ENCODE measurements around the gene PLCB4. TPM values are rescaled to one million over a fixed set of nuclear protein-coding genes. Genes with fewer than 3 reads are reported as not detected.

PLCB4 gene
- total RNA-seq, 2 experiments from 2014 or later: not detected

DNA sequence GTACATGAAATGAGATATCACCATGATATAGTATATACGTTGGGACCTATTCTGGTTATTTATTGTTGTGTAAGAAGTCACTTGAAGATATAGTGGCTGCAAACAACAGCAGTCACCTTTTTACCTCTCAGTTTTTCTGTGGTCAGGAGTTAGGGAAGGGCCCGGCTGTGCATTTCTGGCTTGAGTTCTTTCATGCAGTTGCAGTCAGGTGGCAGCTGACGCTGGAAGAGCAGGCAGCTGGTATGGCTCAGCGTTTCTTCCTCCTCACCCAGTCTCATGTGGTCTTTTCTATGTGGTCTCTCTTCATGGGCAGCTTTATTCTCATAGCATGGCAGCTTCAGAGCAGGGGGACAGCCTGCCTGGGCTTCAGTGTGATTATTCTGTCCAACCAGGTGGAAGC, 154.4 kb downstream of the PLCB4 start:
- CTCF ChIA-PET: no interaction called here
- DNase-seq: no peak

DNA sequence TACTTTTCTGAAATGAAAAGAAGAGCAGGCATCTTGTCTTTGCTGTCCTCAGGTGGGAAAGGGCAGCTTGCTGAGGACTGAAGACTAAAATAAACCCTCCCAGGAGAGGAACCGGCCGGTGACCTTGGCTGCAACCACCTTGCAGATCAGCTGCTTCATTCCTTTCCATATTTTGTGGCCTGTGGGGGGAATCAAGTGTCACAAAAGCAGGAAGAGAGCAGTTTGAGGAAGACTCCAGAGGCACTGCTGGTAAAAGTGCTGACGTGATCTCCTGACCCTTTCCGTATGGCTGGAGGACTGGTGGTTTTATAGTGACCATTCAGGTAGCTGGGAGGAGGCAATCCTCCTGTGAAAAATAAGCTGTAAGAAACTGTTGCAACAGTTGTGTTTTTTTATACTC, 157.0 kb downstream of the PLCB4 start:
- ChIA-PET POLR2A (no interaction called here), CTCF (no interaction called here)

More for the DNA sequence above, 154.4 kb downstream of the PLCB4 start:
- Mint-ChIP-seq H3K27me3 (ENCODE audit: low read depth) (no peaks in the 10 kb centered on the region), H3K4me1 (ENCODE audit: low read depth) (no peaks in the 10 kb centered on the region), H3K36me3 (ENCODE audit: low read depth) (no peaks in the 10 kb centered on the region), H3K4me3 (no peak overlapping the region), H3K27ac (no peak overlapping the region), H3K9me3 (ENCODE audit: insufficient read depth) (no peaks in the 10 kb centered on the region)
- POLR2A ChIA-PET: no interaction called here
- ATAC-seq: no peak

DNA sequence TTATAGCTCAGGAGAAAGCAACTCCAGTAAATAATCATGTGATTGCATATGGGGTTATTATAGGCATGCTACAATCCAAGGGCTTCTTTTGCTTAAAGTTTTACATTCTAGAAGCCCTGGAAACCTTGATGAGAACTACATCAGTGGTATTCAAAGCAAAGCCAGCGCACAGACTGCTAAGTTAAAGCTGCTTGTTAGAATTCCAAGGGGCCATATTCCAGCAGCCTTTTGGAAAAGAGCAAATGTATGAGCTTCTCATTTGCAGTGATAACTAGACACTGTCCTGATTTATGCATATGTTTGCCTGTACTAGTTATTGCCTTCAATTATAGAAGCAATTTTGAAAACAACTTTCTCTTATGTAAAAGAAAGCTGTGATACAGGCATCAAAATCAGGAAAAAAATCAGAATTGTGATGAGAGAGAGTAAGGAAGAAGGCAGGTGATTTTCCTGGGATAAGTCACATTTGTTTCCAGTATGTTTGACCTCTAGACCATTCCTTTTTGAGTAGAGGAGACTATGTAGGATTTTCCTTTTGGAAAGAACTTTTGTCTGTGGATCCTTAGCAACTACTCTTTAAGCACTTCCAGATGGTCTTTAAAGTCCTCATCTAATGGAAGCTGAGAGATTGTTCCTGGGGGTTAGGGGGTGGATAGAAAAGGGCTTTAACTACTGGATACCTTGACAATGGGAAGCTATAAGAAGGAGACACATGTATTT, 159.2 kb downstream of the PLCB4 start:
- Mint-ChIP-seq H3K27ac (no peak overlapping the region), H3K4me3 (no peak overlapping the region), H3K9me3 (ENCODE audit: insufficient read depth) (no peaks in the 10 kb centered on the region), H3K4me1 (ENCODE audit: low read depth) (no peaks in the 10 kb centered on the region), H3K27me3 (ENCODE audit: low read depth) (no peaks in the 10 kb centered on the region), H3K36me3 (ENCODE audit: low read depth) (no peaks in the 10 kb centered on the region)
- DNase-seq: no peak
- ChIA-PET POLR2A (no interaction called here), CTCF (no interaction called here)
- no peak for ATAC-seq

More for the DNA sequence above, 157.0 kb downstream of the PLCB4 start:
- Mint-ChIP-seq H3K27me3 (ENCODE audit: low read depth) (no peaks in the 10 kb centered on the region), H3K9me3 (ENCODE audit: insufficient read depth) (no peaks in the 10 kb centered on the region), H3K27ac (no peak overlapping the region), H3K4me3 (no peak overlapping the region), H3K4me1 (ENCODE audit: low read depth) (no peaks in the 10 kb centered on the region), H3K36me3 (ENCODE audit: low read depth) (no peaks in the 10 kb centered on the region)
- ATAC-seq: no peak
- DNase-seq: no peak

DNA sequence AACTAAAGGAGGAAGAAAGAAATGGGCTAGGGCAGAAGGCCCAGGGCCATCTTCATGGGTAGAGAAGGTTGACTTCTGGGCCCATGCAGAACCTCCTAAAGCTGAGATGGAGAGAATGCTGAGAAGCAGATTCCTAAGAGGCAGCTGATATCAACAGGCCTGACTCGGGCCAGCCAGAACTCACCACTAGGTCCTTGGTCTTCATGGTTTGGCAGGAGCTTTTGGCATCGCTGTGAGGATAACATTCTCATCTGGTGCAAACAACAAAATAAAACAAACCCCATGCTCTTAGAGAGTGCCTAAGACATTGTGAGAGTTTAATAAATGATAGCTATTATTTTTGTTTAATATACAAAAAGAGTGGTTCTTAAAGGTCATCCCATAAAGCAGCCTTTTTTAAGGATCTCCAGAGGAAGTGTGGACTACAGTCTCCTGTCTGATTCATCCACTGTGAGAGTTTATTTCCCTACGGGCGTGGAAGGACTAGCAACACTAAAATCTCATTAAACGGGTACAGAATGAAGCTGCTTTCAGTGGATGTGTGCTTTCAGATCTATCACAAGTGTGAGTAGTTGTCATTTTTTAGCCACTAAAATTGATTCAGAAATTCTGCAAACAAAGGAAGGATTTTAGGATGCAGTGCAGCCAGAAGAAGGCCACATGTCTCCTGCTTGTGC, 160.0 kb downstream of the PLCB4 start:
- ChIA-PET POLR2A (interaction anchor here (0.6 kb wide), 1 partner anchor 68 kb away, joined by 3 read pairs; no protein-coding TSS in a partner anchor), CTCF (no interaction called here)
- Mint-ChIP-seq H3K27ac (no peak overlapping the region), H3K4me1 (ENCODE audit: low read depth) (no peaks in the 10 kb centered on the region), H3K9me3 (ENCODE audit: insufficient read depth) (no peaks in the 10 kb centered on the region), H3K36me3 (ENCODE audit: low read depth) (no peaks in the 10 kb centered on the region), H3K4me3 (no peak overlapping the region), H3K27me3 (ENCODE audit: low read depth) (no peaks in the 10 kb centered on the region)
- ATAC-seq: no peak
- DNase-seq: no peak

- Mint-ChIP-seq H3K27me3 (ENCODE audit: low read depth) (no peaks in the 10 kb centered on the region), H3K36me3 (ENCODE audit: low read depth) (no peaks in the 10 kb centered on the region), H3K9me3 (ENCODE audit: insufficient read depth) (no peaks in the 10 kb centered on the region), H3K4me3 (no peak overlapping the region), H3K27ac (no peak overlapping the region), H3K4me1 (ENCODE audit: low read depth) (no peaks in the 10 kb centered on the region)
- no peak for DNase-seq
- POLR2A ChIA-PET: no interaction called here
- no peak for ATAC-seq
- CTCF ChIA-PET: no interaction called here
Measured at GRCh38 chr20:9230406-9230805, 161.5 kb downstream of the PLCB4 start.

GRCh38 chr20:9233804-9234203, 164.9 kb downstream of the PLCB4 start:
- Mint-ChIP-seq H3K9me3 (ENCODE audit: insufficient read depth) (no peaks in the 10 kb centered on the region), H3K36me3 (ENCODE audit: low read depth) (no peaks in the 10 kb centered on the region), H3K27ac (no peak overlapping the region), H3K4me1 (ENCODE audit: low read depth) (no peaks in the 10 kb centered on the region), H3K27me3 (ENCODE audit: low read depth) (no peaks in the 10 kb centered on the region), H3K4me3 (no peak overlapping the region)
- ChIA-PET CTCF (no interaction called here), POLR2A (no interaction called here)
- ATAC-seq: no peak
- no peak for DNase-seq

DNA sequence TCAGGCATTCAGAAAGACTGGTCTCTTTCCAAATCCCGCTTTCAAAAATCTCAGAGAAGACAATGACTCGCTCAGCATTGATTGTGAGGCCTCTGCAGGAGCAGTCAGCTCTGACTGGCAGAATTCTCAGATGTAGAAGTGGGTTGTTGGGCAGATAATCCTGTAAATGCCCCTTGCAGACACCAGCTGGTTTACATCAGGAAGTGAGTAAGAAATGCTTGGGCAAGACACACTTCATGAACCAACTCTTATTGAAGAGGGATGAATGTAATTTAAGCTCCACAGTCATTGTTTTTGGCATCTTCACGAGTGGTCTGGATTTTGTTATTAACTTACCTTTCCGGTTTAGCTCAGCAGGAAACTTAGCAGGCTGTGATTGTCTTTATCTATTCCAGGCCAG, 166.6 kb downstream of the PLCB4 start:
- H3K27me3 Mint-ChIP-seq (ENCODE audit: low read depth): no peaks in the 10 kb centered on the region
- no peak for ATAC-seq
- CTCF ChIA-PET: no interaction called here
- H3K27ac Mint-ChIP-seq: no peak overlapping the region
- DNase-seq: no peak
- H3K36me3 Mint-ChIP-seq (ENCODE audit: low read depth): no peaks in the 10 kb centered on the region
- H3K4me3 Mint-ChIP-seq: no peak overlapping the region
- no peaks in the 10 kb centered on the region for H3K4me1 Mint-ChIP-seq (ENCODE audit: low read depth)
- H3K9me3 Mint-ChIP-seq (ENCODE audit: insufficient read depth): no peaks in the 10 kb centered on the region
- POLR2A ChIA-PET: interaction anchor here (0.6 kb wide), 1 partner anchor 96 kb away, joined by 5 read pairs; no protein-coding TSS in a partner anchor

DNA sequence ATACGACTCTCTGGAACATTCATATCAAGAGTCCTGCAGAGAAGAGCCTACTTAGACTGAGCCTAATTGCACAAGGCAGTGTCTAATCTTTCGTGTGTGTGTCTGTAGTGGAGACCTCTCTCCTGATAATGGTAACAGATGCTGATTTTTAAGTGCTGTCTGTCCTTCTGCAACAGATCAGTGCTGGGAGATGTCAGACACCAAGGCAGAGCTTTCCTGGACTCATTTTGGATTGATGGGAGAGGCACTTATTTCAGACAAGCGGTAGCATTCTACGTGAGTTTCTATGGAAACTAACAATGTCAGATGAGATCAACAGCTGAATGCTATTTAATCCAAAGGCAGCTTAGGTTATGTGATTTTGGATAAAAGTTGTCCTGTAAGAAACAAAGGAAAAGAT, 167.6 kb downstream of the PLCB4 start:
- H3K4me3 Mint-ChIP-seq: no peak overlapping the region
- POLR2A ChIA-PET: no interaction called here
- CTCF ChIA-PET: no interaction called here
- H3K4me1 Mint-ChIP-seq (ENCODE audit: low read depth): no peaks in the 10 kb centered on the region
- H3K9me3 Mint-ChIP-seq (ENCODE audit: insufficient read depth): no peaks in the 10 kb centered on the region
- H3K36me3 Mint-ChIP-seq (ENCODE audit: low read depth): no peaks in the 10 kb centered on the region
- no peak overlapping the region for H3K27ac Mint-ChIP-seq
- ATAC-seq (no peak), DNase-seq (no peak)
- no peaks in the 10 kb centered on the region for H3K27me3 Mint-ChIP-seq (ENCODE audit: low read depth)

- no peak overlapping the region for H3K4me3 Mint-ChIP-seq
- DNase-seq (no peak), ATAC-seq (no peak)
- H3K27ac Mint-ChIP-seq: no peak overlapping the region
- CTCF ChIA-PET: no interaction called here
- no peaks in the 10 kb centered on the region for H3K36me3 Mint-ChIP-seq (ENCODE audit: low read depth)
- no peaks in the 10 kb centered on the region for H3K9me3 Mint-ChIP-seq (ENCODE audit: insufficient read depth)
- no peaks in the 10 kb centered on the region for H3K4me1 Mint-ChIP-seq (ENCODE audit: low read depth)
- no peaks in the 10 kb centered on the region for H3K27me3 Mint-ChIP-seq (ENCODE audit: low read depth)
- POLR2A ChIA-PET: no interaction called here
Measured at GRCh38 chr20:9241232-9241692, 172.4 kb downstream of the PLCB4 start.

- Mint-ChIP-seq H3K9me3 (ENCODE audit: insufficient read depth) (no peaks in the 10 kb centered on the region), H3K4me3 (no peak overlapping the region), H3K36me3 (ENCODE audit: low read depth) (no peaks in the 10 kb centered on the region), H3K27me3 (ENCODE audit: low read depth) (no peaks in the 10 kb centered on the region), H3K4me1 (ENCODE audit: low read depth) (no peaks in the 10 kb centered on the region), H3K27ac (no peak overlapping the region)
- CTCF ChIA-PET: no interaction called here
- POLR2A ChIA-PET: no interaction called here
- DNase-seq: no peak
- no peak for ATAC-seq
Measured at GRCh38 chr20:9241721-9242427, 173.0 kb downstream of the PLCB4 start.

DNA sequence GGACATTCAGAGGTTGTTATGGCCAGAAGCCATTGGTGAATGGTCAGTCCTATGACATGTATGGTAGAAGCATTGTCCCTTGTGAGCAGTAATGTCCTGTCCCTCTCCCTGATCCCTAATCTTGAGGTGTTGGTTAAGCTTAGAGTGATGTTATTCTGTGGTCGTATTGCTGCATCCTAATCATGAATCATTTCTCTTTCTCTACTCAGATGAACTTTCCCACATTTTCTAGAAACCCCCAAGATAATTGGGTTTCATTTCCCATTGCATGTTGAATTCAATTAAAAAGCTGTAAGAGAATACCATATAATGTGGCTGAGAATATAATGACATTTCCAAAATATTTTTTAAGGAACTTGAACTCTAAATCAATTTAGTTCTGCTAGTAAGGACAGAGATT, 175.1 kb downstream of the PLCB4 start:
- H3K36me3 Mint-ChIP-seq (ENCODE audit: low read depth): no peaks in the 10 kb centered on the region
- H3K9me3 Mint-ChIP-seq (ENCODE audit: insufficient read depth): no peaks in the 10 kb centered on the region
- ATAC-seq (no peak), DNase-seq (no peak)
- H3K27me3 Mint-ChIP-seq (ENCODE audit: low read depth): no peaks in the 10 kb centered on the region
- no peaks in the 10 kb centered on the region for H3K4me1 Mint-ChIP-seq (ENCODE audit: low read depth)
- POLR2A ChIA-PET: no interaction called here
- H3K4me3 Mint-ChIP-seq: no peak overlapping the region
- H3K27ac Mint-ChIP-seq: no peak overlapping the region
- CTCF ChIA-PET: no interaction called here

GRCh38 chr20:9244811-9245210, 175.9 kb downstream of the PLCB4 start:
- Mint-ChIP-seq H3K9me3 (ENCODE audit: insufficient read depth) (no peaks in the 10 kb centered on the region), H3K36me3 (ENCODE audit: low read depth) (no peaks in the 10 kb centered on the region), H3K4me3 (no peak overlapping the region), H3K27me3 (ENCODE audit: low read depth) (no peaks in the 10 kb centered on the region), H3K27ac (no peak overlapping the region), H3K4me1 (ENCODE audit: low read depth) (no peaks in the 10 kb centered on the region)
- ATAC-seq (no peak), DNase-seq (no peak)
- ChIA-PET POLR2A (no interaction called here), CTCF (no interaction called here)

All from activated CD8-positive, alpha-beta T cell treated with anti-CD3 and anti-CD28 coated beads, Interleukin-2, amount 10 ng/mL, durations not matched to agents 7 days and 5 days (primary cell).